NCI-H1417 treated with DMSO at 0.1 percent for 48 hours (cell line): ENCODE measurements around the gene ADAM11.

Source experiments
- DNase-seq: peaks from one replicate; lab custom pipeline; 2025; lab: John Stamatoyannopoulos, UW

ADAM11 gene

DNA sequence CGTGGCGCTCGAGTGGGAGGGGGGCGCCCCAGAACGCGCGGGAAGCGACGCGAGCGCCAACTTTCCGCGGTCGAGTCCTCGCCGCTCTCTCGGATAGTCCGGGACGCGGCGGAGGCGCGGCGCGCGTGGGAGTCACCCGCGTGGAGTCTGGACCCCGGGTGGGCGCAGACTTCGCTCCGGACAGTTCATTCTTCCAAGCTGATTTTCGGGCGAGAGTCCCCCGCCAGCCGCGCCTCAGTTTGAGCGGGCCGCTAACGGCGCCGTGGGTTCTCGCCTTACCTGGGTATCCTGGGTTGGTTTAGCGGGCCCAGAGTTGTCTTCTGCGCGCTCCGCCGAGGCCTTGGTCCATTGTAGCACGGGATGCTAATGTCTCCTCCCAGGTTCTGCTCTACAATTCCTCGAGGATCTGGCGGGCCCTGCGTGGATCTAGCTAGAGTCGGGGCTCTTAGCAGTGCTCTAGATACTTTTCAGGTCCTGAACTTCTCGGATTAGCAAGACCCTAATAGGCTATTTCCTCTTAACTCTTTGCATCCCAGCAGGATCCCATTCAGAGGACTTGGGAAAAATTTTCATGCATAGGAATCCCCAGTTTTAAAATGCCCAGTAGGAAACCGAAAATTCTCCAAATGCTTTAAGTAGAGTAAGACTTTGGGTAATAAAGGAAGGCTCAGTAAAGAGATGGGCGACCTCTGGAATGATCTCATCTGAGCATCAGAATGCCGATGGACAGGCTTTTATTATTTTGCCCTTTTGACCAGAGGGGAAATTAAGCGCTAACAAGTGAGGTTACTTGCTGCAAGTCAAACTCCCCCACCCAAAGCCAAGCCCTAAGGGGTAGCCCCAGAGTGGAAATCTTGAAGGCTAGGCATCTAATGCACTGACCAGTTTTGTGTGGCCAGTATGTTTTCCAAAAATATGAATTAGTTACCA, 71.8 kb downstream of the ADAM11 start:
- DNase-seq = no peak

DNA sequence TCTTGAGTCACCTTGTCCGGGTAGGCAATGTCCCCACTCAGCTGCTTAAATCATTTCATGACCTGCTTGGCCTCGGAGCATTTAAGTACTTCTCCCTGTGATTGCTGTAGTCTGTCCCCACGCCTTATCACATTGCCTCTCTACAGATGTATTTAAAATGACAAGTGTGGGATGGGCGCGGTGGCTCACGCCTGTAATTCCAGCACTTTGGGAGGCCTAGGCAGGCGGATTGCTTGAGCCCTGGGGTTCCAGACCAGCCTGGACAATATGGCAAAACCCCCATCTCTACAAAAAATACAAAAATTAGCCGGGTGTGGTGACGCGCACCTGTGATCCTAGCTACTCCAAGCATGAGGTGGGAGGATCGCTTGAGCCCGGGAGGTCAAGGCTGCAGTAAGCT, 72.6 kb downstream of the ADAM11 start:
- no peak for DNase-seq
